Activated B cell treated with CpG ODN at 0.5 μM for 24 hours (primary cell): ENCODE data around the gene GCC2. TPM values are rescaled to one million over a fixed set of nuclear protein-coding genes. Genes with fewer than 3 reads are reported as not detected.
"Not testable (repeated sequence)": the region's sequence is repeated elsewhere in the genome, so short reads cannot be mapped to it uniquely, and the experiment has no call there.

Source experiments
- ATAC-seq: fragments of 200-7000 bp; cut with Tn5 transposase; one replicate; pipeline ENCODE4 v1.10.0; 2021; ENCODE audit warnings: low read depth, mild to moderate bottlenecking, moderate library complexity
- CTCF ChIA-PET: fragments of 350-600 bp; sonication (Branson Sonifier 250); formaldehyde crosslinking; loops from one replicate; lab custom pipeline; 2021; ENCODE audit warnings: antibody characterized with exemption; lab: Charles Lee
- POLR2A ChIA-PET: fragments of 350-600 bp; sonication (Branson Sonifier 250); formaldehyde crosslinking; loops from one replicate; lab custom pipeline; 2021; ENCODE audit warnings: antibody characterized with exemption; lab: Charles Lee
- DNase-seq: peaks from one replicate; pipeline ENCODE4 v3.0.0; 2022
- H3K27ac Mint-ChIP-seq: one replicate; pipeline ENCODE4 v1.8.0; 2020; ENCODE audit warnings: mixed read lengths
- H3K27me3 Mint-ChIP-seq: one replicate; pipeline ENCODE4 v1.8.0; 2021; ENCODE audit warnings: mixed read lengths
- H3K36me3 Mint-ChIP-seq: one replicate; pipeline ENCODE4 v1.8.0; 2021; ENCODE audit warnings: low read depth, mixed read lengths
- H3K4me1 Mint-ChIP-seq: one replicate; pipeline ENCODE4 v1.8.0; 2021; ENCODE audit warnings: mixed read lengths
- H3K4me3 Mint-ChIP-seq: one replicate; pipeline ENCODE4 v1.8.0; 2020; ENCODE audit warnings: mild to moderate bottlenecking, mixed read lengths
- H3K9me3 Mint-ChIP-seq: one replicate; pipeline ENCODE4 v1.8.0; 2020; ENCODE audit warnings: mixed read lengths
- intact Hi-C: fragments of 100-400 bp; cut with micrococcal nuclease; formaldehyde crosslinking; loops from one replicate; pipeline ENCODE4 v1.15.1; 2024
- total RNA-seq: library from RNA; stranded (reverse); gene quantifications from 2 replicates; pipeline ENCODE4 v1.2.3, GENCODE V29; 2022
- TF ChIP-seq, protein P1 (sequence below): fragments of 200-600 bp; IDR thresholded peaks from one replicate; pipeline ENCODE4 v1.8.0; 2022; ENCODE audit warnings: antibody characterized with exemption, mild to moderate bottlenecking

Gene GCC2
- total RNA-seq, 1 donor from 2014 or later: 53.8 TPM

GRCh38 chr2:108548208-108549003, 99.4 kb downstream of the GCC2 start:
- ChIA-PET CTCF (no interaction called here), POLR2A (no interaction called here)
- intact Hi-C loops: no loop called here
- H3K9me3 Mint-ChIP-seq: no peaks in the 10 kb centered on the region
- TF ChIP-seq, protein P1, sequence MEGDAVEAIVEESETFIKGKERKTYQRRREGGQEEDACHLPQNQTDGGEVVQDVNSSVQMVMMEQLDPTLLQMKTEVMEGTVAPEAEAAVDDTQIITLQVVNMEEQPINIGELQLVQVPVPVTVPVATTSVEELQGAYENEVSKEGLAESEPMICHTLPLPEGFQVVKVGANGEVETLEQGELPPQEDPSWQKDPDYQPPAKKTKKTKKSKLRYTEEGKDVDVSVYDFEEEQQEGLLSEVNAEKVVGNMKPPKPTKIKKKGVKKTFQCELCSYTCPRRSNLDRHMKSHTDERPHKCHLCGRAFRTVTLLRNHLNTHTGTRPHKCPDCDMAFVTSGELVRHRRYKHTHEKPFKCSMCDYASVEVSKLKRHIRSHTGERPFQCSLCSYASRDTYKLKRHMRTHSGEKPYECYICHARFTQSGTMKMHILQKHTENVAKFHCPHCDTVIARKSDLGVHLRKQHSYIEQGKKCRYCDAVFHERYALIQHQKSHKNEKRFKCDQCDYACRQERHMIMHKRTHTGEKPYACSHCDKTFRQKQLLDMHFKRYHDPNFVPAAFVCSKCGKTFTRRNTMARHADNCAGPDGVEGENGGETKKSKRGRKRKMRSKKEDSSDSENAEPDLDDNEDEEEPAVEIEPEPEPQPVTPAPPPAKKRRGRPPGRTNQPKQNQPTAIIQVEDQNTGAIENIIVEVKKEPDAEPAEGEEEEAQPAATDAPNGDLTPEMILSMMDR: no peak
- no peak overlapping the region for H3K4me3 Mint-ChIP-seq
- no peak overlapping the region for H3K27ac Mint-ChIP-seq
- DNase-seq (no peak), ATAC-seq (no peak)
- no peaks in the 10 kb centered on the region for H3K4me1 Mint-ChIP-seq
- H3K36me3 Mint-ChIP-seq: peaks cover 2% of the 10 kb centered on the region
- no peaks in the 10 kb centered on the region for H3K27me3 Mint-ChIP-seq

DNA sequence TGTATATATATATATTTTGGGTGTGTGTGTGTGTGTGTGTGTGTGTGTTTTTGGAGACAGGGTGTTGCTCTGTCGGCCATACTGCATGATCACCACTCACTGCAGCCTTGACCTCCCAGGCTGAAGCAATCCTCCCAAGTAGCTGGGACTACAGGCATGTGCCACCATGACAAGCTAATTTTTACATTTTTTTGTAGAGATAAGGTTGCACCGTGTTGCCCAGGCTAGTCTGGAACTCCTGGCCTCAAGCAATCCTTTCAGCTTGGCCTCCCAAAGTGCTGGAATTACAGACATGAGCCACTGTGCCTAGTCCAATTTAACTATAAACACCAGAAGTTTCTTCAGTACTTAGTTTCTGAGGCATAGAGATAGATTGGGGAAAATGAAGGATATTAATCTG, 103.6 kb downstream of the GCC2 start:
- TF ChIP-seq, protein P1: no peak
- ChIA-PET POLR2A (no interaction called here), CTCF (no interaction called here)
- ATAC-seq: no peak
- Mint-ChIP-seq H3K36me3 (no peaks in the 10 kb centered on the region), H3K4me3 (no peak overlapping the region), H3K4me1 (no peaks in the 10 kb centered on the region), H3K27me3 (no peaks in the 10 kb centered on the region), H3K27ac (no peak overlapping the region), H3K9me3 (no peaks in the 10 kb centered on the region)
- intact Hi-C loops: no loop called here
- DNase-seq: no peak

DNA sequence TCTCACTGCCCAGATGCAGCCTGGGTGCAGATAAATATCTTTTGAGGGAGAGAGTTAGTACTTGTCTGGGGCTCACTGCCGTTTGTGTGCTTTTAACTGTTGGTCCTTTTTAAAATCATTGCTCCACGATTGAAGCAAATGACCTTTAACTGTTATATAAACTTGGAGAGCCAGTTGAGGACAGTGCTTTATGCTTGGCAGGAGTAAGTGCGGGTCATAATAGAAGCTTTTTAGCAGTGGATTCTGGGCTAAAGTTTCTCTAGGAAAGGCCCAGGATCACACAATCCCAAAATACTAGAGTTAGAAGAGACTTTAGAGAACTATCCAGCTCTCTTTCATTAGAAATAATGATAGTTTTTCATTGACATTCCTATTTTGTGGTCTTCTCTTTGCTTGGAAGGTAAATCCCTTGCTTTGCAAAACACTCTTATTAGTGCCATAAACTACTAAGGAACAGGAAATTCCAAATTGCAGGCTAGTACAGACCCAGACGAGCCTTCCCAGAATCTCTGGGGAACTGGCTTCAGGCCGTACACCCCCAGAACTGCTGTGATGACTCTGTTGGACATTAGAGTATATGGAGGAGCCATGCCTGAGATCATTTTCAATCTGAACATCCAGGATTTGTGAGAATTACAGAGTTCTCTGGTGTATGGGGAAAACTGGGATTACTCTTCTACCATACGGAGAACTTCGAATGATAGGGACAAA, 104.4 kb downstream of the GCC2 start:
- no peaks in the 10 kb centered on the region for H3K9me3 Mint-ChIP-seq
- H3K27me3 Mint-ChIP-seq: no peaks in the 10 kb centered on the region
- no peak overlapping the region for H3K27ac Mint-ChIP-seq
- ChIA-PET POLR2A (no interaction called here), CTCF (no interaction called here)
- H3K36me3 Mint-ChIP-seq: no peaks in the 10 kb centered on the region
- H3K4me3 Mint-ChIP-seq: no peak overlapping the region
- no peak for DNase-seq
- TF ChIP-seq, protein P1: no peak
- H3K4me1 Mint-ChIP-seq: no peaks in the 10 kb centered on the region
- intact Hi-C loops: no loop called here
- ATAC-seq: no peak

- no peak overlapping the region for H3K4me3 Mint-ChIP-seq
- H3K9me3 Mint-ChIP-seq: no peaks in the 10 kb centered on the region
- TF ChIP-seq, protein P1: no peak
- DNase-seq (no peak), ATAC-seq (no peak)
- H3K27me3 Mint-ChIP-seq: no peaks in the 10 kb centered on the region
- intact Hi-C loops: no loop called here
- ChIA-PET POLR2A (no interaction called here), CTCF (interaction anchor here (1.1 kb wide), 1 partner anchor 30 kb away, joined by 4 read pairs; no protein-coding TSS in a partner anchor)
- no peaks in the 10 kb centered on the region for H3K36me3 Mint-ChIP-seq
- H3K27ac Mint-ChIP-seq: no peak overlapping the region
- no peaks in the 10 kb centered on the region for H3K4me1 Mint-ChIP-seq
Measured at GRCh38 chr2:108554528-108554927, 105.5 kb downstream of the GCC2 start.

- ATAC-seq (no peak), DNase-seq (no peak)
- POLR2A ChIA-PET: no interaction called here
- Mint-ChIP-seq H3K27me3 (no peaks in the 10 kb centered on the region), H3K27ac (no peak overlapping the region), H3K4me1 (peaks cover 2% of the 10 kb centered on the region), H3K9me3 (no peaks in the 10 kb centered on the region), H3K36me3 (no peaks in the 10 kb centered on the region), H3K4me3 (no peak overlapping the region)
- CTCF ChIA-PET: no interaction called here
- intact Hi-C loops: no loop called here
- TF ChIP-seq, protein P1: no peak
Measured at GRCh38 chr2:108555572-108555971, 106.6 kb downstream of the GCC2 start.

DNA sequence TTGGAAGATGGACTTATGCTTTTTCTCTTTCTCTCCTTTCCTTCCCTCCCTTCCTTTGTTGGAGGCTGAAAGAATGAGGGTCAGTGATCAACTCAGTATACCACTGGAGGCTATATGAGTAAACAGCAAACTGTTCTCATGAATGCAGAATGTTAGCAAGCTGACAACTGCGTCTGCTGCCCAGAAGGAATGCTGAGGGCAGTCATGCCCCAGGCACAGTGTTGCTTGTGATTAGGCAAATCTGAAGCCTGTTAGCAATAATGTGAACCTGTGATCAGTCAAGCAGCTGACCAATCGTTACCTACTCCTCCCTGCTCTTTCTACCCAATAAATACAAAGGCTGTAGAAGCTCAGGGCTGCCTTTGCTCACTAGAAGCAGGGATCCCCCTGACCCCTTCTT, 107.6 kb downstream of the GCC2 start:
- POLR2A ChIA-PET, H3K36me3 Mint-ChIP-seq, DNase-seq, CTCF ChIA-PET, H3K27me3 Mint-ChIP-seq, H3K4me3 Mint-ChIP-seq, H3K27ac Mint-ChIP-seq, H3K9me3 Mint-ChIP-seq, ATAC-seq, H3K4me1 Mint-ChIP-seq, intact Hi-C loops: not testable (repeated sequence)
